ENCODE measurements around the gene JUN.

The JUN gene

DNA sequence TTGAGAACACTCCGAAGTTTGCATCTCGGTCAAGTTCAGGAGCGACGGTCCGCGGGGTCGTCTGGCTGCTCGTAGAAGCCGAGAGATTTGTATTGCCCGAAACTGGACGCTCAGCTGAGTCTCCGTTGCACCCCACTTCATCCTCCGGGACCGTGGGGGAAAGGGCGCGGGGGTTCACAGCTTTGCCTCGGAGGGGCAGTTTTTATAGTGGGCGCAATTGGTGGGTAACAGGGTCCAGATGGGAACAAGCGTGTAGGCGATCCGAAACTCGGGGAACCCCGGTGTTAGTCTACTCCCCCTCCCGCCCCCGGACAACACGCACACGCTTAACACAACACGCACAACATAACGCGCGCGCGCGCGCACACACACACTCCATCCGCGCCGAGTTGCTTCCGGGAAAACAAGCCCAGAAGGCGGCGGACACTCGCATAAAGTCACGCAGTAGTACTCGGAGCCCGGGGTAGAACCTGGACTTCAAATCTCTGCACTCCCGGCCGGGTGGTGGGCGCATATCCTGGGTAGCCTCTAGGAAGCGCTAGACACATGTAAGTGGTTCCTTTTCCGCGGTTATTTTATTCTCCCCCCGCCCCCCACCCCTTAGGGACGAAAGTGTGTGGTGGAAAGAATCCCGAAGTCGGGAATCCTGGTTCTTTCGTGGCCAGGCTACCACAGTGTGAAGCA is 1.1 kb upstream of the JUN start:
- Histone ChIP-seq H3K27ac (peak overlapping the region; percentile 96), H3K27me3 (ENCODE audit: insufficient read depth, low read depth, severe bottlenecking) (no peaks in the 10 kb centered on the region), H3K36me3 (peaks cover 28% of the 10 kb centered on the region), H3K9me3 (ENCODE audit: severe bottlenecking) (no peaks in the 10 kb centered on the region), H3K4me3 (ENCODE audit: low read depth, low read length) (peak overlapping the region; percentile 72)
- TF ChIP-seq, protein P1, sequence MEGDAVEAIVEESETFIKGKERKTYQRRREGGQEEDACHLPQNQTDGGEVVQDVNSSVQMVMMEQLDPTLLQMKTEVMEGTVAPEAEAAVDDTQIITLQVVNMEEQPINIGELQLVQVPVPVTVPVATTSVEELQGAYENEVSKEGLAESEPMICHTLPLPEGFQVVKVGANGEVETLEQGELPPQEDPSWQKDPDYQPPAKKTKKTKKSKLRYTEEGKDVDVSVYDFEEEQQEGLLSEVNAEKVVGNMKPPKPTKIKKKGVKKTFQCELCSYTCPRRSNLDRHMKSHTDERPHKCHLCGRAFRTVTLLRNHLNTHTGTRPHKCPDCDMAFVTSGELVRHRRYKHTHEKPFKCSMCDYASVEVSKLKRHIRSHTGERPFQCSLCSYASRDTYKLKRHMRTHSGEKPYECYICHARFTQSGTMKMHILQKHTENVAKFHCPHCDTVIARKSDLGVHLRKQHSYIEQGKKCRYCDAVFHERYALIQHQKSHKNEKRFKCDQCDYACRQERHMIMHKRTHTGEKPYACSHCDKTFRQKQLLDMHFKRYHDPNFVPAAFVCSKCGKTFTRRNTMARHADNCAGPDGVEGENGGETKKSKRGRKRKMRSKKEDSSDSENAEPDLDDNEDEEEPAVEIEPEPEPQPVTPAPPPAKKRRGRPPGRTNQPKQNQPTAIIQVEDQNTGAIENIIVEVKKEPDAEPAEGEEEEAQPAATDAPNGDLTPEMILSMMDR (IDR thresholded peaks at IDR 0.05; ENCODE audit: low read depth, low read length) = peak; percentile 73
- DNase-seq = peak; percentile 88

DNA sequence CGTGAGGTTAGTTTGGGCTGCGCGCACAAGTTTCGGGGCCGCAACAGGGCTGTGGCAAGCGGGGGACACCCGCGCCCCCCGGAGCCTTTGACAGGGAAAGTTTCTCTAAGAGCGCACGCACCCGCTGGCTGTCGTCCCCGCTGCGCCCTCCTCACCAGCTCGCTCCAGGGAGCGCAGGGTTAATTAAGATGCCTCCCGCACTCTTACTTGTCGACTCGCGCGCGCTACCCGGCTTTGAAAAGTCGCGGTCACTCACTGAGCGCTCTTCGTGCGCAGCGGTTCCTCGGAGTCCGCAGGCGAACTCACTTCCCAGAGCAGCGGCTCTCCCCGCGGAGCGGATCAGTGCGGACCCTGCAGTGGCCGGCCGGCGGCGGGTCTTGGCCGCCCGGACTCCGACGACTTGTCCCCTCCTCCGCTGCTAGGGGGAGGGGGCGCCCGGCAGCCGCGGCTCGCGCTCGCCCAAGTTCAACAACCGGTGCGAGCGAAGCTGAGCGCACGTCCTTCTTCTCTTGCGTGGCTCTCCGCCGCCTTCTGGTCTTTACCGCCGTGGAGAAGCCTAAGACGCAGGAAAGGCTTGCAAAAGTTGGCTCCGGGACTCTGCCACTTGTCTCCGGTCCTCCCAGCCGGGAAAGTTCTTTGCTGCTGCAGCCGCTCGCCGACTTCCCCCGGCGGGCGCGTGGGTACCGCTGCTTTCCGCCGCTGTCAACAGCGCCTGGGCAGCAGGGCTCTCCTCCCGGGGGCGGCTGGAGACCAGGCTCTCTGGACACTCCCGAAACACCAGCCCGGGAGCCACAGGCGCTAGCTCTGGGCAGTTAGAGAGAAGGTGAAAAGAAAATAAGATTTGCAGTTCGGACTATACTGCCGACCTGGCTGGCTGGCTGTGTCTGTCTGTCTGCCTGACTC is 506 bp downstream of the JUN start:
- Histone ChIP-seq H3K36me3 (peaks cover 28% of the 10 kb centered on the region), H3K27me3 (ENCODE audit: insufficient read depth, low read depth, severe bottlenecking) (no peaks in the 10 kb centered on the region), H3K9me3 (ENCODE audit: severe bottlenecking) (no peaks in the 10 kb centered on the region), H3K4me3 (ENCODE audit: low read depth, low read length) (peak overlapping the region; percentile 72), H3K27ac (peak overlapping the region; percentile 96)
- TF ChIP-seq, protein P1 (IDR thresholded peaks at IDR 0.05; ENCODE audit: low read depth, low read length) = no peak
- peak; percentile 56 for DNase-seq

GRCh38 chr1:58782178-58783089 is 1.4 kb downstream of the JUN start:
- DNase-seq = peak; percentile 43
- no peaks in the 10 kb centered on the region for H3K9me3 ChIP-seq (ENCODE audit: severe bottlenecking)
- peaks cover 28% of the 10 kb centered on the region for H3K36me3 ChIP-seq
- peak overlapping the region; percentile 96 for H3K27ac ChIP-seq
- H3K4me3 ChIP-seq (ENCODE audit: low read depth, low read length) = peak overlapping the region; percentile 72
- no peaks in the 10 kb centered on the region for H3K27me3 ChIP-seq (ENCODE audit: insufficient read depth, low read depth, severe bottlenecking)
- TF ChIP-seq, protein P1 (IDR thresholded peaks at IDR 0.05; ENCODE audit: low read depth, low read length) = peak; percentile 35

DNA sequence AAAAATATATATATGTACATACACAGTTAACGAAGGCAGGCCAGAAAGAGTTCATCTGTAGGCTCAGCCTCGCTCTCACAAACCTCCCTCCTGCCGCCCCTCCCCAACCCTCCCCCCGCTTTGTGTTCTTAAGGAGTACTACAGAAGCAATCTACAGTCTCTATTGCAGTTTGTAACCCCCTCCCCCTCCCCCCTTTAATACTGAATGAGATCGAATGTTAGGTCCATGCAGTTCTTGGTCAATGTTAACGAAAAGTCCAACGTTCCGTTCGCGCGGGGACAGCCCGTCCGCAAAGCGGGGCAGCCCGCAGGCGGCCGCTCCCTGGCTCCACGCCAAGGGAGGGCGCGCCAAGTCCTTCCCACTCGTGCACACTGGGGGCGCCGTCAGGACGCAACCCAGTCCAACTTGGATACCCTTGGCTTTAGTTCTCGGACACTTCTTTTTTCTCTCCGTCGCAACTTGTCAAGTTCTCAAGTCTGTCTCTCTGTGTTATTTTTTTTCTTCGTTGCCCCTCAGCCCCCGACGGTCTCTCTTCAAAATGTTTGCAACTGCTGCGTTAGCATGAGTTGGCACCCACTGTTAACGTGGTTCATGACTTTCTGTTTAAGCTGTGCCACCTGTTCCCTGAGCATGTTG is 2.2 kb downstream of the JUN start:
- H3K9me3 ChIP-seq (ENCODE audit: severe bottlenecking) = no peaks in the 10 kb centered on the region
- H3K36me3 ChIP-seq = peaks cover 28% of the 10 kb centered on the region
- peak; percentile 53 for DNase-seq
- no peaks in the 10 kb centered on the region for H3K27me3 ChIP-seq (ENCODE audit: insufficient read depth, low read depth, severe bottlenecking)
- TF ChIP-seq, protein P1 (IDR thresholded peaks at IDR 0.05; ENCODE audit: low read depth, low read length) = peak; percentile 66
- H3K27ac ChIP-seq = peak overlapping the region; percentile 96
- peak overlapping the region; percentile 72 for H3K4me3 ChIP-seq (ENCODE audit: low read depth, low read length)

DNA sequence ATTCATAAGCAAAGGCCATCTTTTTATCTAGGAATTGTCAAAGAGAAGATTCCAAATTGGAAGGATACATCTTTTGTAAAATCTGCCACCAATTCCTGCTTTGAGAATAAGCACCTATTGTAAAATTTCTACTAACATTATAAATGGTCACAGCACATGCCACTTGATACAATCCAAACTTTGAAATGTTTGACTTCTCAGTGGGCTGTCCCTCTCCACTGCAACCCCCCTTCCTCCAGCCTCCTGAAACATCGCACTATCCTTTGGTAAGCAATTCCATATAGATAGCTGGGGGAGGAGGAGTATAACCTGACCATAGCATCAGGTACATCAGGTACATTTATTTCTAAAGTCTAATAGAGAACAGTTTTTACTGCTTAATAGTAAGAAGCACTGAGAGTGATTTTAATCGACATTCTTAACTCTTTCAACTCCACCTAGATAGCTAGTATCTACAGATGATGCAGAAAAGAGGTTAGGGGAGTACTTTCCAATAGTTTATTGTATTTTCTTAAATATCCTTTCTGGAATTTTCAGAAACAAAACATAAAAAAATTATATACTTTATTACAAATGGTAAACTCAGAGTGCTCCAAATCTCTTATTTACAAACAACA is 2.9 kb downstream of the JUN start:
- Histone ChIP-seq H3K36me3 (peaks cover 28% of the 10 kb centered on the region), H3K9me3 (ENCODE audit: severe bottlenecking) (no peaks in the 10 kb centered on the region), H3K4me3 (ENCODE audit: low read depth, low read length) (peak overlapping the region; percentile 72), H3K27me3 (ENCODE audit: insufficient read depth, low read depth, severe bottlenecking) (no peaks in the 10 kb centered on the region), H3K27ac (peak overlapping the region; percentile 14; the same call in 1 of the 2 replicates)
- DNase-seq = no peak
- TF ChIP-seq, protein P1 (IDR thresholded peaks at IDR 0.05; ENCODE audit: low read depth, low read length) = no peak

Data from WERI-Rb-1 (cell line).